Measurements from ENCODE around the gene NSMCE3.

GRCh38 chr15:29262738-29263137, 6.9 kb downstream of the NSMCE3 start:
- no peak for TF ChIP-seq CTCF (IDR thresholded peaks at IDR 0.05)
- no peak for TF ChIP-seq EP300 (IDR thresholded peaks at IDR 0.05)
- no peak for TF ChIP-seq POLR2A (IDR thresholded peaks at IDR 0.05)
